Stimulated activated CD4-positive, alpha-beta T cell treated with anti-CD3 and anti-CD28 coated beads, Interleukin-4, amount 100 ng/mL, for 1 hour (primary cell): ENCODE results near the gene RTKN2.

ENCODE experiments used
- DNase-seq: peaks from one replicate; pipeline ENCODE4 v3.0.0-alpha.2; 2020

RTKN2 gene

GRCh38 chr10:62170732-62171131, 97.9 kb downstream of the RTKN2 start:
- no peak for DNase-seq

GRCh38 chr10:62166331-62167131, 102.1 kb downstream of the RTKN2 start:
- DNase-seq = no peak

- no peak for DNase-seq
Observed at GRCh38 chr10:62165803-62166202, 102.8 kb downstream of the RTKN2 start.

- no peak for DNase-seq
Observed at GRCh38 chr10:62163024-62163423, 105.6 kb downstream of the RTKN2 start.

- DNase-seq = no peak
Observed at GRCh38 chr10:62162261-62162981, 106.2 kb downstream of the RTKN2 start.

DNA sequence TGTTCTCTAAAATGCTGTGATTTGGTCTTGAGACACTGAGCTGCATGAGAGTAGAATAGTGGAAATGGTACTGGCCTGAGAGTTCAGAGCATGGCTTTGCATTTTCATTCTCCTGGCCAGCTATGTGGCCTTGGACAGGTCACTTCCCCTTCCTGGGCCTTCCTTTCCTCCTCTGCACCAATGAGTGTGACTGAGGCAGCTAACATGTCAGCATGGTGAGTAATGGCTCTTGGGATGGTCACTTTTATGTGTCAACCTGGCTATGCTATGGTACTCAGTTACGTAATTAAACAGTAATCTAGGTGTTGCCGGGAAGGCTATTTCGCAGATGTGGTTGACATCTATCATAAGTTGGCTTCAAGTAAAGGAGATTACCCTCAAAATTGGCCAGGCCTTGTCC, 109.3 kb downstream of the RTKN2 start:
- no peak for DNase-seq

DNA sequence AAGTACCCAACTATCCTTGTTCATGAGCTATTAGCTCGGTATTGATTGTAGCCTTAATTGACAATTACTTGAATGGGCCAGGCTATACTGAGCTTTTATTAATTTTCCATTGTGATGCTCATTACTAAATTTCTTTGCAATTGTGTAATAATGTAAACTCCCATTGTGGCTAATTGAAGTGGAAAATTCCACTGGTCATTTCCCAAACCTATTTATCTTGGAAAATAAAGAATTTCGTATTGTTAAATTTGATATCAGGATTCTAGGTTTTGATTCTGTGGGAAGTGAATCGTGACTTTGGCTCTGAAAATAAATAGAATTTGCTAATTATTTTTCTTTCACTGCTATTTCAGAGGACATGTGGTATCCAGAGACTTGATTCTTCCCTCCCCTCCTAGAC, 111.0 kb downstream of the RTKN2 start:
- no peak for DNase-seq

DNA sequence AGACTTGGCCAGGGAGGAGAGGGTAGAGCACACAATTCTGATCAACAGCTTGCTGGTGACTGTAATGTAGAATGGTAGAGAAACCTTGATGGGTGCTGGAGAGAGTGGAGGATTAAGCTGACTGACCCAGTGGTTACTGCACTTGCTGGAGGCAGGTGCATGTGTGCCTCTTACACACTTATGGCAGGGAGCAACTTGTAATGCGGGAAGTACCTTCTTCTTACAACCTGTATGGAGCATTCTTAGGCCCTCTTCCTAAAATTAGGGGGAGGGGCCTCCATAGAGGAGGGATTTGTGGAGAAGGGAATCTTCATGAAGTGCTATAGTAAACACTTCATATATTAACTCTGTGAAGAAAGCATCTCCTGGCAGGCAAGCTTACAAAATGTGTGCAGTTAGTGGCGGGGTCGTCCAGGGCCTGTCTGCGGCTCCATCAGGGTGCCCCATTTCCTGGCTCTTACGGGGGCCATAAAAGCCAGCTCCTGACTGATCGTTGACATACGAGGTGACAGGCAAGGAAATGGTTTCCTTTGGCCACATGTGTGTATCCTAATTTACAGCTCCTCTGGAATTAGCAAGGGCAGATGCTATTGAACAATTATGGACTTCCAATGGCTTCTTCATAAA, 113.5 kb downstream of the RTKN2 start:
- no peak for DNase-seq

DNA sequence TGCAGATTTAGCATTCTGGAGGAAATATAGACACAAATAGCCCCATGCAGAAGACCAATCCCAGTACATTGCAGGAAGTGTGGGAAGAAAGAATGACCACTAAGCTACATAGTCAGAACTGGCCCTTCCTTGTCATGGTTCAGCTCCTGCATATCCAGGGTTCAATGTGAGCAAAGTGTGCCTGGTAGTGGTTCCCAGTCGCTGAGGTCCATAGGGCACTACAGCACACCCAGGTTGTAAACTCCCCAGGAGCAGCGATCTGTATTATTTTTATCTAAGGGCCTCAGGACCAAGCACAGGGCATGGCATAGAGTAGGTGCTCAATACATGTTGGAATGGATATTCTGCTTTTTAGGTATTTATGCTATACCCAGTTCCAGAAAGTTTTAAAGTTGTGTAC, 114.4 kb downstream of the RTKN2 start:
- DNase-seq = no peak

- DNase-seq = no peak
Observed at GRCh38 chr10:62153191-62153590, 115.5 kb downstream of the RTKN2 start.

- no peak for DNase-seq
Observed at GRCh38 chr10:62149621-62150020, 119.0 kb downstream of the RTKN2 start.

DNA sequence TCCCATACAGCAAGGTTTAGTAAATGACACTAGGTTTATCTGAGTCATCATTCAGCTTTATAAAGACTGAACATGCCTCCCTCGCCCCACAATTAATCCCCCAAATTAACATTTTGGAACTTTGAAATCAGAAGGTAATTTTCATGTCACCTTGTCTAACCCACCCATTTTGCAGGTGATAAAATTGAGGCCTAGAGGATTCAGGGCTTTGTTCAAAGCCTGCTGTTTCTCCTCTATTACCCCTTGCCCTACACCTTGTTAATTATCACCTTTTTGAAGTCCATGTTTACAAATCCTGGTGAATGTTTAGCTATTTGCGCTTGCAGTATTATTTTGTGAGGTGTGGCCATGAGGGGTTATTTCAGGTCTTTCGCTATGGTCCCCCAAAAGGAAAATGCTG, 120.5 kb downstream of the RTKN2 start:
- DNase-seq = no peak

DNA sequence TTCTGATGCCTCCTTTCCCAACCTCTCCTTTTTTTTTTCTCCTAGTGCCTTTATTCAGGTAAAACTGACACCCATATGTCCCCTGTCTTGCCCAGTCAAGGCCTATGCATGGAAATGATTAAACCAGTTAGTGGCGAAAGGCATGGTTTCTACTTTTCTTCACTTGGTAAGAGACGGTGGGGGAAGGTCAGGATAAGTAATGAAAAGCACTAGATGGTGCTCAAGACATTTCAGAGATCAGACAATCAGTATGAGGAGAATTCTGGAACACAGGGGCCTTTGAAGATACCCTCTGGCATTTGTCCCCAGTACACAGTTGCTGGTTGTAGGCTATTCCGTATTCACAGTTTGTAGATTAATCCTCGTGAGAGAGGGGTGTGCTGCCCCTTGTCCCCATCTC, 121.2 kb downstream of the RTKN2 start:
- no peak for DNase-seq

DNA sequence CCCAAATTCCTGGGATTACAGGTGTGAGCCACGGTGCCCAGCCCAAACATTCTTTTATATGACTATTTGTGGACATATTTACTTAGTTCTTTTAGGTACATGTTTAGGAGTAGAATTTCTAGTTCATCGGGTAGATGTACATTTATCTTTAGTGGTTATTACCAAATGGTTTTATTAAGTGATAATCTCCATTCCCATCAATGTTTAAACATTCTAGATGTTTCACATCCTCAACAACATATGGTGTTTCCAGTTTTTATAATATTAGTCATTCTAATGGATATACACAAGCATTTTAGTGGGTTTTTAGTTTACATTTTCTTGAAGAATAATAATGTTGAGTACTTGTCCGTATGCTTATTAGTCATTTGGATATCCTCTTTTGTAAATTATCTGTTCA, 131.7 kb downstream of the RTKN2 start:
- no peak for DNase-seq

GRCh38 chr10:62133618-62134017, 135.0 kb downstream of the RTKN2 start:
- DNase-seq = no peak
